ENCODE data around the gene PARD6A. TPM values are rescaled to one million over a fixed set of nuclear protein-coding genes. Genes with fewer than 3 reads are reported as not detected.

Gene PARD6A
- total and polyA plus RNA-seq, 4 donors = 7.2 to 20.9 (median 14.4) TPM

- WGBS (ENCODE audit: insufficient coverage) = 99% methylated on average over 7 of the region's 7 CpGs
- DNase-seq (ENCODE audit: low read depth in 4 of 6, low spot score in 6 of 6) = no peak
- Histone ChIP-seq H3K27me3 (ENCODE audit: control insufficient read depth, insufficient read depth, low read length) (no peaks in the 10 kb centered on the region), H3K4me1 (ENCODE audit: control insufficient read depth, insufficient read depth, low read length) (peaks cover 69% of the 10 kb centered on the region), H3K9me3 (ENCODE audit: control insufficient read depth, insufficient read depth, low read length) (no peaks in the 10 kb centered on the region), H3K27ac (ENCODE audit: low read depth, low read length) (no peak overlapping the region), H3K4me3 (ENCODE audit: low read depth, low read length) (no peak overlapping the region), H3K36me3 (ENCODE audit: control insufficient read depth, insufficient read depth, low read length) (peaks cover 39% of the 10 kb centered on the region)
Measured at GRCh38 chr16:67664871-67665270, 4.1 kb downstream of the PARD6A start.

DNA sequence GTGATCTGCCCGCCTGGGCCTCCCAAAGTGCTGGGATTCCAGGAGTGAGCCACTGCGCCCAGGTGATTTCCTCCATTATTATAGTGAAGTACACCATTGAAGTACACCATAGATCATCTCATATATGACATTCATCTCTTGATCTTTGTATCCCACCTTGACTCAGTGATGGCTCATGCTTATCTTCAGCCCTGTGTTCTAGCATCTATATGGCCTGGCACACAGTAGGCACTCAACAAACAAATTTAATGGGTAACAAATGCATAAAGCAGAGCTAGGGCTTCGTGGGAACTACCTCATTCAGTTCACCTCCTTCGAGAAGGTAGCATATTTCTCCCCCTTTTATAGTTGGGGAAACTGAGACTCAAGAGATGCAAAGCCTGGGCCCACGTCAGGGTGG, 4.8 kb downstream of the PARD6A start:
- no peaks in the 10 kb centered on the region for H3K27me3 ChIP-seq (ENCODE audit: control insufficient read depth, insufficient read depth, low read length)
- no peak overlapping the region for H3K27ac ChIP-seq (ENCODE audit: low read depth, low read length)
- 67% methylated on average over 3 of the region's 5 CpGs for WGBS (ENCODE audit: insufficient coverage)
- H3K36me3 ChIP-seq (ENCODE audit: control insufficient read depth, insufficient read depth, low read length) = peaks cover 39% of the 10 kb centered on the region
- DNase-seq (ENCODE audit: low read depth in 4 of 6, low spot score in 6 of 6) = no peak
- no peaks in the 10 kb centered on the region for H3K9me3 ChIP-seq (ENCODE audit: control insufficient read depth, insufficient read depth, low read length)
- peaks cover 65% of the 10 kb centered on the region for H3K4me1 ChIP-seq (ENCODE audit: control insufficient read depth, insufficient read depth, low read length)
- peak overlapping the region; percentile 62 for H3K4me3 ChIP-seq (ENCODE audit: low read depth, low read length)

DNA sequence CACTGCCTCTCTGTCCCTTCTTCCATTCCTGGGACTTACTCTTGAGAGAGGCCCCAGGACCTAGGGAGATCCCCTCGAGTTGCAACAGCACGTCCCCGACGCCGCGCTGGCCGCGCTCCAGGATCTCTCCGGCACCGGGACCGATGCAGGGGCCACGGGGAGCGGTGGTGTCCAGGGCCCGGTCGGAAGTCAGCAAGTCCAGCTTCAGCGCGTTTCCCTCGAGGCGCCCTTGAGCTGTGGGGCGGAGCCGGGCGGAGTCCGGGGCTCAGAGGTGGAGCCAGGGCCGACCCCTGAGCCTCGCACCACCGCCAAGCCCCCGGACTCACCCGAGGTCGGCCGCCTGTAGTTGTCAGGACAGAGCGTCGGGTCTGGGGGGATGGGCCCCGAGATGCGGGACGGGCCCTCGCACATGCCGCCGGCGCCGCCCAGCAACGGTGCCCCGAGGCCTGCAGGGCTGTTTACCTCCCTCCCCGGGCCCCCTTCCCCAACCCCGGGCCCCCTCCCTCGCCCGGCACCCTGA, 5.3 kb downstream of the PARD6A start:
- H3K9me3 ChIP-seq (ENCODE audit: control insufficient read depth, insufficient read depth, low read length) = no peaks in the 10 kb centered on the region
- H3K27ac ChIP-seq (ENCODE audit: low read depth, low read length) = no peak overlapping the region
- peaks cover 39% of the 10 kb centered on the region for H3K36me3 ChIP-seq (ENCODE audit: control insufficient read depth, insufficient read depth, low read length)
- no peaks in the 10 kb centered on the region for H3K27me3 ChIP-seq (ENCODE audit: control insufficient read depth, insufficient read depth, low read length)
- peak overlapping the region; percentile 62 for H3K4me3 ChIP-seq (ENCODE audit: low read depth, low read length)
- WGBS (ENCODE audit: insufficient coverage) = under 1% methylated on average over 43 of the region's 46 CpGs
- DNase-seq (ENCODE audit: low read depth in 4 of 6, low spot score in 6 of 6) = no peak
- peaks cover 63% of the 10 kb centered on the region for H3K4me1 ChIP-seq (ENCODE audit: control insufficient read depth, insufficient read depth, low read length)

GRCh38 chr16:67666559-67667452, 6.0 kb downstream of the PARD6A start, which contains the start of the genes C16orf86 and ENKD1:
Gene C16orf86, plus strand, starts transcription at chr16:67666814. Its CDS starts 157 bp downstream, at chr16:67666971.
Gene ENKD1, minus strand, starts transcription at chr16:67666750. Its CDS starts 308 bp downstream, at chr16:67666442.
- Histone ChIP-seq H3K4me1 (ENCODE audit: control insufficient read depth, insufficient read depth, low read length) (peaks cover 55% of the 10 kb centered on the region), H3K36me3 (ENCODE audit: control insufficient read depth, insufficient read depth, low read length) (peaks cover 34% of the 10 kb centered on the region), H3K27ac (ENCODE audit: low read depth, low read length) (peak within 1 kb of the TSS; percentile 88), H3K27me3 (ENCODE audit: control insufficient read depth, insufficient read depth, low read length) (no peaks in the 10 kb centered on the region), H3K4me3 (ENCODE audit: low read depth, low read length) (peak within 1 kb of the TSS; percentile 62), H3K9me3 (ENCODE audit: control insufficient read depth, insufficient read depth, low read length) (no peaks in the 10 kb centered on the region)
- 5% methylated on average over 78 of the region's 78 CpGs for WGBS (ENCODE audit: insufficient coverage)
- peak in 5 of 6 donors; percentile 55 to 93 (median 74) for DNase-seq (ENCODE audit: low read depth in 4 of 6, low spot score in 6 of 6)

- peak overlapping the region; percentile 88 for H3K27ac ChIP-seq (ENCODE audit: low read depth, low read length)
Measured at GRCh38 chr16:67667453-67667816, 6.7 kb downstream of the PARD6A start.

GRCh38 chr16:67667817-67668494, 7.2 kb downstream of the PARD6A start:
- peak overlapping the region; percentile 62 for H3K4me3 ChIP-seq (ENCODE audit: low read depth, low read length)

More at GRCh38 chr16:67667453-67667816, 6.7 kb downstream of the PARD6A start:
- Histone ChIP-seq H3K9me3 (ENCODE audit: control insufficient read depth, insufficient read depth, low read length) (no peaks in the 10 kb centered on the region), H3K27me3 (ENCODE audit: control insufficient read depth, insufficient read depth, low read length) (no peaks in the 10 kb centered on the region), H3K36me3 (ENCODE audit: control insufficient read depth, insufficient read depth, low read length) (peaks cover 30% of the 10 kb centered on the region), H3K4me3 (ENCODE audit: low read depth, low read length) (peak overlapping the region; percentile 62), H3K4me1 (ENCODE audit: control insufficient read depth, insufficient read depth, low read length) (peaks cover 49% of the 10 kb centered on the region)
- DNase-seq (ENCODE audit: low read depth in 4 of 6, low spot score in 6 of 6) = no peak
- 21% methylated on average over 7 of the region's 10 CpGs for WGBS (ENCODE audit: insufficient coverage)

DNA sequence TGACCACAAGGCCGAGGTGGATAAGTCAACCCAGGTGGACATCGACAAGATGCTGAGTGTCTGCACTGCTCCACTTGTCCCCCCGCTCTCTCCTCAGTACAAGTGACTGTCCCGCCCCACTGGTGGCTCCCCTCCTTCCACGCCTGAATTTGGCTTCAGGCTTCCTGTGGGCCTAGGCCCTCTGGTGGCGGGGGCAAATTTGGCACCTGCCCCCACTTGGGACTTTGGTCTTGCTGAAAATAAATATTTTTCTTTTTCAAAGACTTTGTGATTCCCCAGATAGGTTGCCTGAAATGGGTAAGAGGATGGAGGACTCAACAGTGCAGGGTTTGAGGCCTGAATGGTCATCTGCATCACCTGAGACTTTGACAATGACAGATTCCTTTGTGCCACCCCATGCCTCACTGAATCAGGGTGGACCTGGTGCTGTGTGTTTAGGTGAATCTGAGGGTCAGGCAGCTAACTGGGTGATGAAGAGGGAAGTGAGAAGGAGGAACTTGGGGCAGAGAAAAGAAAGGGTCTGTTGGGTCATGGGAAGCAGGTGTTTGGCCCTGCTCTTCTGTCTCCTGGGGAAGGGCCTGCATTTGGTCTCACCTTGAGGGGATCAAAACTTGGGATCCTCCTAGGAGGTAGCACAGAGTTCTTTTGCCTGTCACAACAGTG, 7.9 kb downstream of the PARD6A start:
- Histone ChIP-seq H3K36me3 (ENCODE audit: control insufficient read depth, insufficient read depth, low read length) (peaks cover 23% of the 10 kb centered on the region), H3K27ac (ENCODE audit: low read depth, low read length) (no peak overlapping the region), H3K27me3 (ENCODE audit: control insufficient read depth, insufficient read depth, low read length) (no peaks in the 10 kb centered on the region), H3K9me3 (ENCODE audit: control insufficient read depth, insufficient read depth, low read length) (no peaks in the 10 kb centered on the region), H3K4me3 (ENCODE audit: low read depth, low read length) (no peak overlapping the region), H3K4me1 (ENCODE audit: control insufficient read depth, insufficient read depth, low read length) (peaks cover 50% of the 10 kb centered on the region)
- DNase-seq (ENCODE audit: low read depth in 4 of 6, low spot score in 6 of 6) = no peak
- 89% methylated on average over 6 of the region's 6 CpGs for WGBS (ENCODE audit: insufficient coverage)

More at GRCh38 chr16:67667817-67668494, 7.2 kb downstream of the PARD6A start:
- Histone ChIP-seq H3K27ac (ENCODE audit: low read depth, low read length) (peak overlapping the region; percentile 88), H3K27me3 (ENCODE audit: control insufficient read depth, insufficient read depth, low read length) (no peaks in the 10 kb centered on the region), H3K36me3 (ENCODE audit: control insufficient read depth, insufficient read depth, low read length) (peaks cover 28% of the 10 kb centered on the region), H3K9me3 (ENCODE audit: control insufficient read depth, insufficient read depth, low read length) (no peaks in the 10 kb centered on the region), H3K4me1 (ENCODE audit: control insufficient read depth, insufficient read depth, low read length) (peaks cover 50% of the 10 kb centered on the region)
- DNase-seq (ENCODE audit: low read depth in 4 of 6, low spot score in 6 of 6) = peak; percentile 52 to 96 (median 79)
- WGBS (ENCODE audit: insufficient coverage) = 27% methylated on average over 18 of the region's 18 CpGs

- no peak for DNase-seq (ENCODE audit: low read depth in 4 of 6, low spot score in 6 of 6)
- Histone ChIP-seq H3K27me3 (ENCODE audit: control insufficient read depth, insufficient read depth, low read length) (no peaks in the 10 kb centered on the region), H3K9me3 (ENCODE audit: control insufficient read depth, insufficient read depth, low read length) (no peaks in the 10 kb centered on the region), H3K4me1 (ENCODE audit: control insufficient read depth, insufficient read depth, low read length) (peaks cover 51% of the 10 kb centered on the region), H3K27ac (ENCODE audit: low read depth, low read length) (no peak overlapping the region), H3K4me3 (ENCODE audit: low read depth, low read length) (no peak overlapping the region), H3K36me3 (ENCODE audit: control insufficient read depth, insufficient read depth, low read length) (peaks cover 21% of the 10 kb centered on the region)
- WGBS (ENCODE audit: insufficient coverage) = 89% methylated on average over 10 of the region's 10 CpGs
Measured at GRCh38 chr16:67669499-67670101, 8.8 kb downstream of the PARD6A start.

DNA sequence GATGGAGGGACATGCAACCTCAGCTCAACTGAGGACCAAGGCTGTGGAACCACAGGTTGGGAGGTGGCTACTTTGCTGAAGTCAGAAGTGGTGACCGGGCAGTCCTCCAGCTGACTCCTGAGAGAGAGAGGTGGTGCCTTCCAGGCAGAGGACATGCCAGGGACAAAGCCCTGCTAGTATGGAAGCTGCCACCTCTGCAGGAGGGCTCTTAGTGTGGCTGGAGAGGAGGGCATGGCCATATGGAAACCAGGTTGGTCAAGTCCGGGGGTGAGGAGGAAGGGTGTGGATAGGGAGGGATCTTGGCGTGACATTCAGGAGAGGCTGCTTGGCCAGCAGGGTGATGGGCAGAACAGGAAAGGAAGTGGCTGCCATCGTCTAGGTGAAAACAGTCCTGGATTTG, 11.5 kb downstream of the PARD6A start:
- WGBS (ENCODE audit: insufficient coverage) = 51% methylated on average over 4 of the region's 4 CpGs
- DNase-seq (ENCODE audit: low read depth in 4 of 6, low spot score in 6 of 6) = no peak
- no peaks in the 10 kb centered on the region for H3K27me3 ChIP-seq (ENCODE audit: control insufficient read depth, insufficient read depth, low read length)
- H3K36me3 ChIP-seq (ENCODE audit: control insufficient read depth, insufficient read depth, low read length) = peaks cover 30% of the 10 kb centered on the region
- peaks cover 43% of the 10 kb centered on the region for H3K4me1 ChIP-seq (ENCODE audit: control insufficient read depth, insufficient read depth, low read length)
- no peaks in the 10 kb centered on the region for H3K9me3 ChIP-seq (ENCODE audit: control insufficient read depth, insufficient read depth, low read length)
- H3K27ac ChIP-seq (ENCODE audit: low read depth, low read length) = no peak overlapping the region
- H3K4me3 ChIP-seq (ENCODE audit: low read depth, low read length) = no peak overlapping the region
